Measurements from ENCODE around the gene DISC1.

- TF ChIP-seq ESRRG (CRISPR knock-in tag; IDR thresholded peaks at IDR 0.05) (no peak), TCF4 (CRISPR knock-in tag; IDR thresholded peaks at IDR 0.05; ENCODE audit: borderline replicate concordance) (no peak), GLIS3 (CRISPR knock-in tag; IDR thresholded peaks at IDR 0.05) (no peak), ZNF565 (CRISPR knock-in tag; conservative IDR thresholded peaks at IDR 0.05; ENCODE audit: low read depth) (no peak), BACH2 (CRISPR knock-in tag; IDR thresholded peaks at IDR 0.05; ENCODE audit: borderline replicate concordance) (no peak), OSR1 (CRISPR knock-in tag; IDR thresholded peaks at IDR 0.05) (no peak), SNAI2 (CRISPR knock-in tag; IDR thresholded peaks at IDR 0.05) (no peak), CSDC2 (CRISPR knock-in tag; IDR thresholded peaks at IDR 0.05) (no peak), ARNTL (CRISPR knock-in tag; IDR thresholded peaks at IDR 0.05; ENCODE audit: borderline replicate concordance, low read depth) (no peak), ZC3H10 (CRISPR knock-in tag; IDR thresholded peaks at IDR 0.05) (no peak)
- TF ChIP-seq, protein P1, sequence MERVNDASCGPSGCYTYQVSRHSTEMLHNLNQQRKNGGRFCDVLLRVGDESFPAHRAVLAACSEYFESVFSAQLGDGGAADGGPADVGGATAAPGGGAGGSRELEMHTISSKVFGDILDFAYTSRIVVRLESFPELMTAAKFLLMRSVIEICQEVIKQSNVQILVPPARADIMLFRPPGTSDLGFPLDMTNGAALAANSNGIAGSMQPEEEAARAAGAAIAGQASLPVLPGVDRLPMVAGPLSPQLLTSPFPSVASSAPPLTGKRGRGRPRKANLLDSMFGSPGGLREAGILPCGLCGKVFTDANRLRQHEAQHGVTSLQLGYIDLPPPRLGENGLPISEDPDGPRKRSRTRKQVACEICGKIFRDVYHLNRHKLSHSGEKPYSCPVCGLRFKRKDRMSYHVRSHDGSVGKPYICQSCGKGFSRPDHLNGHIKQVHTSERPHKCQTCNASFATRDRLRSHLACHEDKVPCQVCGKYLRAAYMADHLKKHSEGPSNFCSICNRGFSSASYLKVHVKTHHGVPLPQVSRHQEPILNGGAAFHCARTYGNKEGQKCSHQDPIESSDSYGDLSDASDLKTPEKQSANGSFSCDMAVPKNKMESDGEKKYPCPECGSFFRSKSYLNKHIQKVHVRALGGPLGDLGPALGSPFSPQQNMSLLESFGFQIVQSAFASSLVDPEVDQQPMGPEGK (CRISPR knock-in tag; IDR thresholded peaks at IDR 0.05; ENCODE audit: borderline replicate concordance), result no peak
- TF ChIP-seq, protein P2, sequence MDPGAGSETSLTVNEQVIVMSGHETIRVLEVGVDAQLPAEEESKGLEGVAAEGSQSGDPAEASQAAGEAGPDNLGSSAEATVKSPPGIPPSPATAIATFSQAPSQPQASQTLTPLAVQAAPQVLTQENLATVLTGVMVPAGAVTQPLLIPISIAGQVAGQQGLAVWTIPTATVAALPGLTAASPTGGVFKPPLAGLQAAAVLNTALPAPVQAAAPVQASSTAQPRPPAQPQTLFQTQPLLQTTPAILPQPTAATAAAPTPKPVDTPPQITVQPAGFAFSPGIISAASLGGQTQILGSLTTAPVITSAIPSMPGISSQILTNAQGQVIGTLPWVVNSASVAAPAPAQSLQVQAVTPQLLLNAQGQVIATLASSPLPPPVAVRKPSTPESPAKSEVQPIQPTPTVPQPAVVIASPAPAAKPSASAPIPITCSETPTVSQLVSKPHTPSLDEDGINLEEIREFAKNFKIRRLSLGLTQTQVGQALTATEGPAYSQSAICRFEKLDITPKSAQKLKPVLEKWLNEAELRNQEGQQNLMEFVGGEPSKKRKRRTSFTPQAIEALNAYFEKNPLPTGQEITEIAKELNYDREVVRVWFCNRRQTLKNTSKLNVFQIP (CRISPR knock-in tag; IDR thresholded peaks at IDR 0.05; ENCODE audit: borderline replicate concordance, low read depth), result no peak
Measured at GRCh38 chr1:231976231-231976630, 349.6 kb downstream of the DISC1 start.
